Measurements from ENCODE around the gene PLS3. TPM values are rescaled to one million over a fixed set of nuclear protein-coding genes. Genes with fewer than 3 reads are reported as not detected.

The PLS3 gene, protein sequence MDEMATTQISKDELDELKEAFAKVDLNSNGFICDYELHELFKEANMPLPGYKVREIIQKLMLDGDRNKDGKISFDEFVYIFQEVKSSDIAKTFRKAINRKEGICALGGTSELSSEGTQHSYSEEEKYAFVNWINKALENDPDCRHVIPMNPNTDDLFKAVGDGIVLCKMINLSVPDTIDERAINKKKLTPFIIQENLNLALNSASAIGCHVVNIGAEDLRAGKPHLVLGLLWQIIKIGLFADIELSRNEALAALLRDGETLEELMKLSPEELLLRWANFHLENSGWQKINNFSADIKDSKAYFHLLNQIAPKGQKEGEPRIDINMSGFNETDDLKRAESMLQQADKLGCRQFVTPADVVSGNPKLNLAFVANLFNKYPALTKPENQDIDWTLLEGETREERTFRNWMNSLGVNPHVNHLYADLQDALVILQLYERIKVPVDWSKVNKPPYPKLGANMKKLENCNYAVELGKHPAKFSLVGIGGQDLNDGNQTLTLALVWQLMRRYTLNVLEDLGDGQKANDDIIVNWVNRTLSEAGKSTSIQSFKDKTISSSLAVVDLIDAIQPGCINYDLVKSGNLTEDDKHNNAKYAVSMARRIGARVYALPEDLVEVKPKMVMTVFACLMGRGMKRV
- 17.8 TPM for total RNA-seq (ENCODE audit: unreplicated experiment)
- long read RNA-seq, partial matches to known transcripts = 3 of 9 reads
- long read RNA-seq, other reads (novel, unspliced or antisense) = 3 of 9 reads

DNA sequence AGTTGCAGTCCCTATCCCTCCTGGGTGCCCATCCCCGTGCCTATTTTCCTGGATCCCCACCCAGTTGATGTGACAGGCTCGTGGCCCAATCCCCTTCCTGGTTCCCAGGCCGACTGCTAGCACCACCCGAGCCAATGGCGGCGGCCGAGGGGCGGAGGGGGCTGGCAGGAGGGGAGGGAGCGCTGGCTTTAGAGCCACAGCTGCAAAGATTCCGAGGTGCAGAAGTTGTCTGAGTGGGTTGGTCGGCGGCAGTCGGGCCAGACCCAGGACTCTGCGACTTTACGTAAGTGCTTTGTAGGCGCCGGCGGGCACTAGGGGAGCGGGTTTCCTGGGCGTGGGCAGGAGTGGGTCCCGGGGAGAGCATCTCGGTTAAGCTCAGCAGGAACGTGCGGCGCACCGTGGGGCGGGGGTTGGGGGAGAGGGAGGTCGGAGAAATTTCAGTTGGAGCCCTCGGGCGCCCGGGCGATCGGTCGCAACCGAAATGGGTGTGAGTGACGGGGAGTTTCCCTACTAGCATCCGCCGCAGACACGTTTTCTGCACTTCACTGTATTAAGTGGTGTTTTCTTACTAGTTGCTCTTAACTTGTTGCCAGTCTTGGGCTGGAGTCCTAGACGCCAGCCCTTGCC, at the start of gene PLS3:
Gene PLS3, plus strand, starts transcription at position 197 of the 627 bp plus-strand sequence. CDS start 49,077 bp downstream, outside the sequence.
- Mint-ChIP-seq H3K4me1 (ENCODE audit: low read depth, unreplicated experiment) (no peaks in the 10 kb centered on the region), H3K36me3 (ENCODE audit: unreplicated experiment) (no peaks in the 10 kb centered on the region), H3K27ac (ENCODE audit: unreplicated experiment) (no peak within 1 kb of the TSS), H3K4me3 (ENCODE audit: unreplicated experiment) (peak within 1 kb of the TSS; percentile 88), H3K27me3 (ENCODE audit: unreplicated experiment) (no peaks in the 10 kb centered on the region), H3K9me3 (ENCODE audit: unreplicated experiment) (no peaks in the 10 kb centered on the region)
- peak; percentile 71 for DNase-seq
- TF ChIP-seq, protein P1, sequence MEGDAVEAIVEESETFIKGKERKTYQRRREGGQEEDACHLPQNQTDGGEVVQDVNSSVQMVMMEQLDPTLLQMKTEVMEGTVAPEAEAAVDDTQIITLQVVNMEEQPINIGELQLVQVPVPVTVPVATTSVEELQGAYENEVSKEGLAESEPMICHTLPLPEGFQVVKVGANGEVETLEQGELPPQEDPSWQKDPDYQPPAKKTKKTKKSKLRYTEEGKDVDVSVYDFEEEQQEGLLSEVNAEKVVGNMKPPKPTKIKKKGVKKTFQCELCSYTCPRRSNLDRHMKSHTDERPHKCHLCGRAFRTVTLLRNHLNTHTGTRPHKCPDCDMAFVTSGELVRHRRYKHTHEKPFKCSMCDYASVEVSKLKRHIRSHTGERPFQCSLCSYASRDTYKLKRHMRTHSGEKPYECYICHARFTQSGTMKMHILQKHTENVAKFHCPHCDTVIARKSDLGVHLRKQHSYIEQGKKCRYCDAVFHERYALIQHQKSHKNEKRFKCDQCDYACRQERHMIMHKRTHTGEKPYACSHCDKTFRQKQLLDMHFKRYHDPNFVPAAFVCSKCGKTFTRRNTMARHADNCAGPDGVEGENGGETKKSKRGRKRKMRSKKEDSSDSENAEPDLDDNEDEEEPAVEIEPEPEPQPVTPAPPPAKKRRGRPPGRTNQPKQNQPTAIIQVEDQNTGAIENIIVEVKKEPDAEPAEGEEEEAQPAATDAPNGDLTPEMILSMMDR (IDR thresholded peaks at IDR 0.05; ENCODE audit: partially characterized antibody, unreplicated experiment) = no peak

DNA sequence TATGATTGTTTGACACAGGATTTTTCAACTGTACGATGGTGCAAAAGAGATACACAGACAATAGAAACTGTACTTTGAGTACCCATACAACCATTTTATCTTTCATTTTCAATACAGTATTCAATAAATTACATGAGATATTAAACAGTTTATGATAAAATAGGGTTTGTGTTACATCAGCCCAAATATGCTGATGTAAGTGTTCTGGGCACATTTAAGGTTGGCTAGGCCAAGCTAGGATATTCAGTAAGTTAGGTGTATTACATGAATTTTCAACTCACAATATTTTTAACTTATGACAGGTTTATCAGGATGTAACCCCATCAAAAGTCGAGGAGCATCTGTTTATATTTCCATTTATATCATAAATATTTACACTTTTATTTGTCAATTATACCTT, 42.9 kb upstream of the PLS3 start:
- no peak for DNase-seq
- Mint-ChIP-seq H3K4me3 (ENCODE audit: unreplicated experiment) (no peak overlapping the region), H3K4me1 (ENCODE audit: low read depth, unreplicated experiment) (no peaks in the 10 kb centered on the region), H3K9me3 (ENCODE audit: unreplicated experiment) (no peaks in the 10 kb centered on the region), H3K27me3 (ENCODE audit: unreplicated experiment) (no peaks in the 10 kb centered on the region), H3K36me3 (ENCODE audit: unreplicated experiment) (no peaks in the 10 kb centered on the region), H3K27ac (ENCODE audit: unreplicated experiment) (no peak overlapping the region)
- TF ChIP-seq, protein P1 (IDR thresholded peaks at IDR 0.05; ENCODE audit: partially characterized antibody, unreplicated experiment) = no peak

DNA sequence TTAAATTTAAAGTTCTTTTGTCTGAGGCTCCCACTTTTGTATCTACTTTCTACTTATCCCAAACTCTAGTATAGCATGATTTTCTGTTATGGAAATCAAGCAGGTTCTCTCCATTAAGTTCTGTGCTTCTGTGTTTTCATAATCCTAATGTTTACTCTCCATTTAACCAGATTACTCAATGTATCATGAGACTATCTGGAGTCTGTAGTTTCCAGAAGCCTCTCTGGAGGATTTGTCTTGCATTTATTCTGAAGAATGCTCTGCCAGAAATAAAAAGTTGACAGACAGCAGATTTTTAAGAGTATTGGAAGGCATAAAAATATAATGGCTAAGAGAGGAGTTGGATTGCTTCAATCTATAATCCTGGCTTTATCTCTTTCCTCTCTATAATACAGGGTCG, 39.2 kb upstream of the PLS3 start:
- H3K27me3 Mint-ChIP-seq (ENCODE audit: unreplicated experiment) = no peaks in the 10 kb centered on the region
- H3K9me3 Mint-ChIP-seq (ENCODE audit: unreplicated experiment) = no peaks in the 10 kb centered on the region
- DNase-seq = no peak
- no peaks in the 10 kb centered on the region for H3K4me1 Mint-ChIP-seq (ENCODE audit: low read depth, unreplicated experiment)
- H3K27ac Mint-ChIP-seq (ENCODE audit: unreplicated experiment) = no peak overlapping the region
- H3K36me3 Mint-ChIP-seq (ENCODE audit: unreplicated experiment) = no peaks in the 10 kb centered on the region
- TF ChIP-seq, protein P1 (IDR thresholded peaks at IDR 0.05; ENCODE audit: partially characterized antibody, unreplicated experiment) = no peak
- H3K4me3 Mint-ChIP-seq (ENCODE audit: unreplicated experiment) = no peak overlapping the region

DNA sequence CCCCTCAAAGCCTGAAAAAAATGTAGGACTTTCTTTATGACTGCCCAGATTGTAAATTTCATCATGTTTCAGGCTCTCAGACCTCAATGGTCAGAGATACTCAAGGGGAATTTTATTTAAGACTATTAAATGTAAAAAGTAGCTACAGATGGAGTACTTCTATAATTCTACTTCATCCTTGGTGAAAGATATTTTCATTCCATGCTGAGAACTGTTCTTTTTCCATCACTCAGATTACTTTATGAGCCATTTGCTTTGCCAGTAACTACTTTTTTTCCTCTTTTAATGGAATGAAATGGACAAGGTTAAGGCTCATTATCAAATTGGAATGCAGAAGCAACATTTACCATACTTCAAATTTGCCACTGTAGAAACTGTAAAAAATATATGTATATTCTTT, 38.0 kb upstream of the PLS3 start:
- Mint-ChIP-seq H3K4me3 (ENCODE audit: unreplicated experiment) (no peak overlapping the region), H3K4me1 (ENCODE audit: low read depth, unreplicated experiment) (no peaks in the 10 kb centered on the region), H3K27ac (ENCODE audit: unreplicated experiment) (no peak overlapping the region), H3K27me3 (ENCODE audit: unreplicated experiment) (no peaks in the 10 kb centered on the region), H3K9me3 (ENCODE audit: unreplicated experiment) (no peaks in the 10 kb centered on the region), H3K36me3 (ENCODE audit: unreplicated experiment) (no peaks in the 10 kb centered on the region)
- TF ChIP-seq, protein P1 (IDR thresholded peaks at IDR 0.05; ENCODE audit: partially characterized antibody, unreplicated experiment) = no peak
- DNase-seq = no peak
